A673 (cell line): ENCODE data around the gene SARDH. TPM values are rescaled to one million over a fixed set of nuclear protein-coding genes. Genes with fewer than 3 reads are reported as not detected.

Source experiments
- BruUV-seq: library from RNA; stranded (reverse); fragments of 400-500 nt; replicated peaks from 2 replicates; lab custom pipeline; 2021; lab: Mats Ljungman, UMichigan
- CTCF ChIA-PET: fragments of 300-600 bp; sonication (Branson Sonifier 250); formaldehyde crosslinking; loops from one replicate; lab custom pipeline; 2022; ENCODE audit warnings: antibody characterized with exemption; lab: Charles Lee
- POLR2A ChIA-PET: fragments of 300-600 bp; sonication (Branson Sonifier 250); formaldehyde crosslinking; loops from one replicate; lab custom pipeline; 2022; ENCODE audit warnings: antibody characterized with exemption; ENCODE audit not compliant: low non-redundant PET; lab: Charles Lee
- DNase-seq: peaks from one replicate; pipeline ENCODE4 v3.0.0-alpha.2; 2015; ENCODE audit warnings: low spot score
- H3K27ac ChIP-seq: fragments of 200-600 bp; sonication (generic); 2 replicates; pipeline ENCODE4 v1.5.1; 2016; ENCODE audit warnings: mixed run types, low read depth, mild to moderate bottlenecking, mixed read lengths, antibody characterized with exemption, low read length; ENCODE audit not compliant: poor library complexity, severe bottlenecking
- H3K27me3 ChIP-seq: fragments of 200-600 bp; sonication (generic); replicated peaks from 2 replicates; pipeline ENCODE4 v1.6.1; 2017; ENCODE audit warnings: mixed run types, low read depth, mild to moderate bottlenecking, mixed read lengths, antibody characterized with exemption, low read length; ENCODE audit not compliant: insufficient read depth, poor library complexity
- H3K36me3 ChIP-seq: fragments of 200-600 bp; sonication (generic); 2 replicates; pipeline ENCODE4 v1.6.1; 2016; ENCODE audit warnings: mixed run types, mild to moderate bottlenecking, mixed read lengths, antibody characterized with exemption, low read length; ENCODE audit not compliant: insufficient read depth, poor library complexity, severe bottlenecking
- H3K4me1 ChIP-seq: fragments of 200-600 bp; sonication (generic); 2 replicates; pipeline ENCODE4 v1.6.1; 2017; ENCODE audit warnings: mixed run types, mild to moderate bottlenecking, mixed read lengths, antibody characterized with exemption, low read length; ENCODE audit not compliant: insufficient read depth, poor library complexity, severe bottlenecking
- H3K4me3 ChIP-seq: fragments of 200-600 bp; sonication (generic); 2 replicates; pipeline ENCODE4 v1.5.1; 2016; ENCODE audit warnings: low read depth, mixed run types, mild to moderate bottlenecking, mixed read lengths, low read length; ENCODE audit not compliant: poor library complexity, severe bottlenecking
- H3K9me3 ChIP-seq: fragments of 200-600 bp; sonication (generic); 2 replicates; pipeline ENCODE4 v1.6.1; 2016; ENCODE audit warnings: mixed run types, low read depth, mild to moderate bottlenecking, mixed read lengths, antibody characterized with exemption, low read length; ENCODE audit not compliant: poor library complexity, severe bottlenecking
- EZH2 ChIP-seq: fragments of 200-600 bp; sonication (generic); IDR thresholded peaks from 2 replicates; pipeline ENCODE4 v1.6.1; 2017; ENCODE audit warnings: borderline replicate concordance, low read depth, mild to moderate bottlenecking, mixed read lengths, antibody characterized with exemption, low read length; ENCODE audit not compliant: poor library complexity, severe bottlenecking
- intact Hi-C: fragments of 100-400 bp; cut with micrococcal nuclease; formaldehyde crosslinking; loops from one replicate; pipeline ENCODE4 v1.10.0; 2022; ENCODE audit not compliant: unreplicated experiment
- total RNA-seq: library from RNA; stranded (reverse); gene quantifications from 2 replicates; pipeline ENCODE4 v1.2.3, GENCODE V29; 2021
- TF ChIP-seq, protein P1 (sequence below): fragments of 300-800, 200-600 bp; sonication (generic); conservative IDR thresholded peaks from 2 replicates; pipeline ENCODE4 v1.5.1; 2017; ENCODE audit warnings: low read depth, mild to moderate bottlenecking, antibody characterized with exemption, low read length, moderate library complexity, mixed read lengths

The SARDH gene
- total RNA-seq, 1 experiment from 2014 or later: 0.37 TPM

DNA sequence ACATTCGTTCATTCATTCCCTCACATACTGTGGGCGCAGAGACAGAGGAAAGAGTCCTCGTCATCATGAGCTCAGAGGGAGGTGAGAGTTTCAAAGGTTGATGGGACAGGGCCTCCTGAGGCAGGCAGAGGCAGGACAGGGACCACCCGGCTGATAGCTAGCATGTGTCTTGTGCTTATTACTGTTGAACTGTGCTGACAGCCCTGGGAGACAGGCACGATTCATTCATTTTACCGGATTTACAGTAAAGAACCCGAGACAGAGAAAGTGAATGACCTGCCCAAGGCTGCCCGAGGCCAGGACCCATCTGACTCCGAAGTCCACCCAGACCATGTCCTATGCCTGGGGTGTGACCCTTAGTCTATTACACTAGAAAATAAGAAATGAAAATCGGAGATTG is 124.1 kb downstream of the SARDH start:
- Histone ChIP-seq H3K27ac (no peak overlapping the region), H3K27me3 (peaks cover 83% of the 10 kb centered on the region), H3K9me3 (no peaks in the 10 kb centered on the region), H3K4me3 (no peak overlapping the region), H3K36me3 (no peaks in the 10 kb centered on the region), H3K4me1 (no peaks in the 10 kb centered on the region)
- TF ChIP-seq EZH2: no peak
- TF ChIP-seq, protein P1, sequence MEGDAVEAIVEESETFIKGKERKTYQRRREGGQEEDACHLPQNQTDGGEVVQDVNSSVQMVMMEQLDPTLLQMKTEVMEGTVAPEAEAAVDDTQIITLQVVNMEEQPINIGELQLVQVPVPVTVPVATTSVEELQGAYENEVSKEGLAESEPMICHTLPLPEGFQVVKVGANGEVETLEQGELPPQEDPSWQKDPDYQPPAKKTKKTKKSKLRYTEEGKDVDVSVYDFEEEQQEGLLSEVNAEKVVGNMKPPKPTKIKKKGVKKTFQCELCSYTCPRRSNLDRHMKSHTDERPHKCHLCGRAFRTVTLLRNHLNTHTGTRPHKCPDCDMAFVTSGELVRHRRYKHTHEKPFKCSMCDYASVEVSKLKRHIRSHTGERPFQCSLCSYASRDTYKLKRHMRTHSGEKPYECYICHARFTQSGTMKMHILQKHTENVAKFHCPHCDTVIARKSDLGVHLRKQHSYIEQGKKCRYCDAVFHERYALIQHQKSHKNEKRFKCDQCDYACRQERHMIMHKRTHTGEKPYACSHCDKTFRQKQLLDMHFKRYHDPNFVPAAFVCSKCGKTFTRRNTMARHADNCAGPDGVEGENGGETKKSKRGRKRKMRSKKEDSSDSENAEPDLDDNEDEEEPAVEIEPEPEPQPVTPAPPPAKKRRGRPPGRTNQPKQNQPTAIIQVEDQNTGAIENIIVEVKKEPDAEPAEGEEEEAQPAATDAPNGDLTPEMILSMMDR: no peak
- DNase-seq: no peak
- BruUV-seq: no TSS peak
- intact Hi-C loops: no loop called here
- POLR2A ChIA-PET: no interaction called here
- CTCF ChIA-PET: no interaction called here

Other genes with a start within 250 kb of the SARDH start
- gene MYMK, start 213.4 kb downstream of the SARDH start, total RNA-seq: not detected in 2 replicates
- gene ADAMTSL2, start 203.6 kb downstream of the SARDH start, total RNA-seq: 0.06 TPM in 1 of 2 replicates, not detected in the other
- not detected in 2 replicates for gene FAM163B, start 129.0 kb downstream of the SARDH start, total RNA-seq
- gene DBH, start 102.0 kb downstream of the SARDH start, total RNA-seq: not detected in 2 replicates